PC-3 (cell line): ENCODE measurements around the gene ADCY5. TPM values are rescaled to one million over a fixed set of nuclear protein-coding genes. Genes with fewer than 3 reads are reported as not detected.

Experiments used
- ATAC-seq: fragments of 200-7000 bp; cut with Tn5 transposase; 2 replicates; pipeline ENCODE4 v1.9.1; 2020; ENCODE audit warnings: mild to moderate bottlenecking, moderate library complexity
- BruUV-seq: library from RNA; stranded (reverse); fragments of 400-500 nt; replicated peaks from 2 replicates; lab custom pipeline; 2021; lab: Mats Ljungman, UMichigan
- CTCF ChIA-PET: fragments of 300-600 bp; sonication (Branson Sonifier 250); formaldehyde crosslinking; loops from one replicate; lab custom pipeline; 2022; ENCODE audit warnings: antibody characterized with exemption; lab: Charles Lee
- POLR2A ChIA-PET: fragments of 300-600 bp; sonication (Branson Sonifier 250); formaldehyde crosslinking; loops from one replicate; lab custom pipeline; 2022; ENCODE audit warnings: antibody characterized with exemption; ENCODE audit not compliant: unreplicated experiment; lab: Charles Lee
- DNase-seq: peaks from one replicate; pipeline ENCODE4 v3.0.0-alpha.2; 2015
- H2AFZ ChIP-seq: fragments of 300-600 bp; sonication (generic); 2 replicates; pipeline ENCODE4 v1.6.0; 2016; ENCODE audit warnings: antibody characterized with exemption, low read length
- H3F3A ChIP-seq: fragments of 300-600 bp; sonication (generic); one replicate; pipeline ENCODE4 v1.6.0; 2017; ENCODE audit warnings: antibody characterized with exemption, low read length, control low read depth, mild to moderate bottlenecking; ENCODE audit not compliant: unreplicated experiment
- H3K27ac ChIP-seq: fragments of 300-600 bp; sonication (generic); 2 replicates; pipeline ENCODE4 v1.5.1; 2016; ENCODE audit warnings: mild to moderate bottlenecking, low read length
- H3K27me3 ChIP-seq: fragments of 300-600 bp; sonication (generic); 2 replicates; pipeline ENCODE4 v1.6.1; 2016; ENCODE audit warnings: low read length, mixed read lengths
- H3K36me3 ChIP-seq: fragments of 300-600 bp; sonication (generic); 2 replicates; pipeline ENCODE4 v1.6.1; 2016; ENCODE audit warnings: low read depth, mixed run types, low read length, mixed read lengths
- H3K4me1 ChIP-seq: fragments of 300-600 bp; sonication (generic); 2 replicates; pipeline ENCODE4 v1.5.1; 2016; ENCODE audit warnings: low read length; ENCODE audit not compliant: insufficient read depth
- H3K4me2 ChIP-seq: fragments of 300-600 bp; sonication (generic); 2 replicates; pipeline ENCODE4 v1.6.0; 2016; ENCODE audit warnings: low read length
- H3K4me3 ChIP-seq: fragments of 300-600 bp; sonication (generic); 2 replicates; pipeline ENCODE4 v1.5.1; 2016; ENCODE audit warnings: mild to moderate bottlenecking, low read length, mixed read lengths
- H3K79me2 ChIP-seq: fragments of 300-600 bp; sonication (generic); 2 replicates; pipeline ENCODE4 v1.6.1; 2017; ENCODE audit warnings: low read length, mixed read lengths
- H3K9ac ChIP-seq: fragments of 300-600 bp; sonication (generic); 2 replicates; pipeline ENCODE4 v1.6.0; 2016; ENCODE audit warnings: mild to moderate bottlenecking, low read length
- H3K9me2 ChIP-seq: fragments of 300-600 bp; sonication (generic); replicated peaks from 2 replicates; pipeline ENCODE4 v1.6.1; 2016; ENCODE audit warnings: mixed run types, low read length, mixed read lengths
- H3K9me3 ChIP-seq: fragments of 300-600 bp; sonication (generic); 2 replicates; pipeline ENCODE4 v1.6.1; 2016; ENCODE audit warnings: low read length, mixed read lengths
- H4K20me1 ChIP-seq: fragments of 300-600 bp; sonication (generic); 2 replicates; pipeline ENCODE4 v1.6.1; 2016; ENCODE audit warnings: low read length, mixed read lengths
- CTCF ChIP-seq: fragments of 300-600 bp; sonication (generic); conservative IDR thresholded peaks from 2 replicates; pipeline ENCODE4 v1.5.1; 2017; ENCODE audit warnings: antibody characterized with exemption, low read depth, mild to moderate bottlenecking, low read length
- EZH2 ChIP-seq: fragments of 300-600 bp; sonication (generic); IDR thresholded peaks from one replicate; pipeline ENCODE4 v1.6.1; 2017; ENCODE audit warnings: antibody characterized with exemption, mild to moderate bottlenecking, low read length; ENCODE audit not compliant: unreplicated experiment
- EZH2phosphoT487 ChIP-seq: fragments of 300-600 bp; sonication (generic); IDR thresholded peaks from 2 replicates; pipeline ENCODE4 v1.6.1; 2018; ENCODE audit warnings: mild to moderate bottlenecking, antibody characterized with exemption, low read length, borderline replicate concordance
- intact Hi-C: fragments of 100-400 bp; cut with micrococcal nuclease; formaldehyde crosslinking; loops from 2 replicates; pipeline ENCODE4 v1.9.0; 2023
- total RNA-seq: library from RNA; depleted of rRNA; stranded (reverse); fragments of >200 nt; gene quantifications from 2 replicates; pipeline ENCODE4 v1.2.3, GENCODE V29; 2014

Gene ADCY5
- total RNA-seq, 1 experiment from 2014 or later = not detected

GRCh38 chr3:123405936-123406510 lies 42.9 kb downstream of the ADCY5 start:
- H3K36me3 ChIP-seq = no peaks in the 10 kb centered on the region
- H3K4me1 ChIP-seq = no peaks in the 10 kb centered on the region
- intact Hi-C loops = no loop called here
- ChIA-PET POLR2A (no interaction called here), CTCF (no interaction called here)
- no peaks in the 10 kb centered on the region for H3K9me2 ChIP-seq
- no peaks in the 10 kb centered on the region for H3K79me2 ChIP-seq
- TF ChIP-seq EZH2phosphoT487 (no peak), CTCF (no peak), EZH2 (no peak)
- H4K20me1 ChIP-seq = no peaks in the 10 kb centered on the region
- no peak for ATAC-seq
- no peaks in the 10 kb centered on the region for H3K9me3 ChIP-seq
- DNase-seq = no peak
- no TSS peak for BruUV-seq
- no peak overlapping the region for H3K9ac ChIP-seq
- H3K4me2 ChIP-seq = no peak overlapping the region
- H3F3A ChIP-seq = no peaks in the 10 kb centered on the region
- no peak overlapping the region for H3K4me3 ChIP-seq
- H3K27me3 ChIP-seq = peaks cover 35% of the 10 kb centered on the region
- no peak overlapping the region for H3K27ac ChIP-seq
- no peak overlapping the region for H2AFZ ChIP-seq

- no peaks in the 10 kb centered on the region for H3K36me3 ChIP-seq
- H3K9me3 ChIP-seq = no peaks in the 10 kb centered on the region
- no peaks in the 10 kb centered on the region for H3K9me2 ChIP-seq
- no peak overlapping the region for H2AFZ ChIP-seq
- H3K4me2 ChIP-seq = no peak overlapping the region
- ChIA-PET CTCF (no interaction called here), POLR2A (no interaction called here)
- peaks cover 43% of the 10 kb centered on the region for H3K27me3 ChIP-seq
- intact Hi-C loops = no loop called here
- no peaks in the 10 kb centered on the region for H4K20me1 ChIP-seq
- no peak overlapping the region for H3K4me3 ChIP-seq
- no peaks in the 10 kb centered on the region for H3F3A ChIP-seq
- no peaks in the 10 kb centered on the region for H3K4me1 ChIP-seq
- no peaks in the 10 kb centered on the region for H3K79me2 ChIP-seq
- DNase-seq = no peak
- H3K9ac ChIP-seq = no peak overlapping the region
- ATAC-seq = no peak
- BruUV-seq = no TSS peak
- no peak for TF ChIP-seq CTCF
- TF ChIP-seq EZH2 = no peak
- TF ChIP-seq EZH2phosphoT487 = no peak
- H3K27ac ChIP-seq = no peak overlapping the region
These were observed 43.9 kb downstream of the ADCY5 start for GRCh38 chr3:123405021-123405420.

- Histone ChIP-seq H3K9ac (no peak overlapping the region), H3K36me3 (no peaks in the 10 kb centered on the region), H3K79me2 (no peaks in the 10 kb centered on the region), H3K4me2 (no peak overlapping the region), H3K9me3 (no peaks in the 10 kb centered on the region), H3K27ac (no peak overlapping the region), H3K27me3 (peaks cover 49% of the 10 kb centered on the region), H3K4me3 (no peak overlapping the region), H3K4me1 (no peaks in the 10 kb centered on the region), H3K9me2 (no peaks in the 10 kb centered on the region), H4K20me1 (no peaks in the 10 kb centered on the region), H2AFZ (no peak overlapping the region), H3F3A (no peaks in the 10 kb centered on the region)
- POLR2A ChIA-PET = no interaction called here
- no peak for ATAC-seq
- CTCF ChIA-PET = no interaction called here
- no peak for TF ChIP-seq CTCF
- no peak for TF ChIP-seq EZH2
- no peak for TF ChIP-seq EZH2phosphoT487
- intact Hi-C loops = no loop called here
- BruUV-seq = no TSS peak
- DNase-seq = no peak
These were observed 44.5 kb downstream of the ADCY5 start for GRCh38 chr3:123404391-123404790.
